WTC11 (cell line): ENCODE data around the gene PPDPF. TPM values are rescaled to one million over a fixed set of nuclear protein-coding genes. Genes with fewer than 3 reads are reported as not detected.

ENCODE experiments used
- ATAC-seq: fragments of 200-7000 bp; cut with Tn5 transposase; 2 replicates; pipeline ENCODE4 v1.10.0; 2021; ENCODE audit warnings: mild to moderate bottlenecking, moderate library complexity
- CTCF ChIA-PET: fragments of 300-600 bp; sonication (Branson Sonifier 250); formaldehyde crosslinking; loops from one replicate; lab custom pipeline; 2021; ENCODE audit warnings: antibody characterized with exemption; lab: Charles Lee
- POLR2A ChIA-PET: fragments of 350-600 bp; sonication (Branson Sonifier 250); formaldehyde crosslinking; loops from one replicate; lab custom pipeline; 2021; ENCODE audit warnings: antibody characterized with exemption; lab: Charles Lee
- DNase-seq: peaks from one replicate; pipeline ENCODE4 v3.0.0; 2021; ENCODE audit warnings: low spot score
- H3K27ac Mint-ChIP-seq: 2 replicates; pipeline ENCODE4 v1.8.0; 2021; ENCODE audit warnings: mixed read lengths
- H3K27me3 Mint-ChIP-seq: 2 replicates; pipeline ENCODE4 v1.8.0; 2021; ENCODE audit warnings: low read depth, mild to moderate bottlenecking, moderate library complexity, mixed read lengths
- H3K36me3 Mint-ChIP-seq: 2 replicates; pipeline ENCODE4 v1.8.0; 2021; ENCODE audit warnings: mixed read lengths
- H3K4me1 Mint-ChIP-seq: 2 replicates; pipeline ENCODE4 v1.8.0; 2022; ENCODE audit warnings: mixed read lengths
- H3K4me3 Mint-ChIP-seq: 2 replicates; pipeline ENCODE4 v1.8.0; 2021; ENCODE audit warnings: mild to moderate bottlenecking, moderate library complexity, mixed read lengths
- H3K9me3 Mint-ChIP-seq: 2 replicates; pipeline ENCODE4 v1.8.0; 2021; ENCODE audit warnings: mixed read lengths
- EMX1 ChIP-seq: fragments of 250-450 bp; sonication (Bioruptor Pico); IDR thresholded peaks from 2 replicates; pipeline ENCODE4 v1.8.0; 2021; ENCODE audit warnings: mild to moderate bottlenecking
- MXD4 ChIP-seq: fragments of 250-450 bp; sonication (Bioruptor Pico); IDR thresholded peaks from 2 replicates; pipeline ENCODE4 v1.8.0; 2021; ENCODE audit warnings: mild to moderate bottlenecking, moderate library complexity, borderline replicate concordance
- NFE2L1 ChIP-seq: sonication (generic); formaldehyde crosslinking; IDR thresholded peaks from 2 replicates; pipeline ENCODE4 v1.8.1; 2023; ENCODE audit warnings: missing genetic modification reagents
- SMAD4 ChIP-seq: sonication (generic); formaldehyde crosslinking; IDR thresholded peaks from 2 replicates; pipeline ENCODE4 v1.8.0; 2022; ENCODE audit warnings: mild to moderate bottlenecking, missing genetic modification reagents
- SOX15 ChIP-seq: fragments of 250-450 bp; sonication (Bioruptor Pico); IDR thresholded peaks from 2 replicates; pipeline ENCODE4 v1.9.0; 2021; ENCODE audit warnings: mild to moderate bottlenecking
- ZNF317 ChIP-seq: sonication (generic); formaldehyde crosslinking; IDR thresholded peaks from 2 replicates; pipeline ENCODE4 v1.8.1; 2023; ENCODE audit warnings: low read depth, mild to moderate bottlenecking, moderate library complexity, missing genetic modification reagents, borderline replicate concordance
- ZNF396 ChIP-seq: fragments of 250-450 bp; sonication (Bioruptor Pico); IDR thresholded peaks from 2 replicates; pipeline ENCODE4 v1.8.0; 2021; ENCODE audit warnings: mild to moderate bottlenecking, moderate library complexity, borderline replicate concordance
- total RNA-seq: library from RNA; stranded (reverse); gene quantifications from 3 replicates; pipeline ENCODE4 v1.2.3, GENCODE V29; 2021
- TF ChIP-seq, protein P1 (sequence below): sonication (generic); formaldehyde crosslinking; IDR thresholded peaks from 2 replicates; pipeline ENCODE4 v1.8.1; 2023; ENCODE audit warnings: mild to moderate bottlenecking, missing genetic modification reagents
- TF ChIP-seq, protein P2 (sequence below): sonication (generic); formaldehyde crosslinking; IDR thresholded peaks from 2 replicates; pipeline ENCODE4 v1.8.1; 2023; ENCODE audit warnings: mild to moderate bottlenecking, moderate library complexity, missing genetic modification reagents
- TF ChIP-seq, protein P3 (sequence below): sonication (generic); formaldehyde crosslinking; IDR thresholded peaks from 2 replicates; pipeline ENCODE4 v1.8.1; 2022; ENCODE audit warnings: mild to moderate bottlenecking, moderate library complexity, missing genetic modification reagents
- TF ChIP-seq, protein P4 (sequence below): fragments of 250-450 bp; sonication (Bioruptor Pico); IDR thresholded peaks from 2 replicates; pipeline ENCODE4 v1.9.0; 2021; ENCODE audit warnings: moderate library complexity, mild to moderate bottlenecking, inconsistent platforms, borderline replicate concordance
- TF ChIP-seq, protein P5 (sequence below): fragments of 250-450 bp; sonication (Bioruptor Pico); IDR thresholded peaks from 2 replicates; pipeline ENCODE4 v1.8.0; 2021; ENCODE audit warnings: mild to moderate bottlenecking
- TF ChIP-seq, protein P6 (sequence below): sonication (generic); formaldehyde crosslinking; conservative IDR thresholded peaks from 2 replicates; pipeline ENCODE4 v1.8.1; 2022; ENCODE audit warnings: mild to moderate bottlenecking, missing genetic modification reagents
- TF ChIP-seq, protein P7 (sequence below): sonication (generic); formaldehyde crosslinking; IDR thresholded peaks from 2 replicates; pipeline ENCODE4 v1.8.1; 2023; ENCODE audit warnings: mild to moderate bottlenecking, missing genetic modification reagents, moderate library complexity
- TF ChIP-seq, protein P8 (sequence below): fragments of 250-450 bp; sonication (Bioruptor Pico); IDR thresholded peaks from 2 replicates; pipeline ENCODE4 v1.9.0; 2021; ENCODE audit warnings: mild to moderate bottlenecking
- TF ChIP-seq, protein P9 (sequence below): sonication (generic); formaldehyde crosslinking; IDR thresholded peaks from 2 replicates; pipeline ENCODE4 v1.8.0; 2022; ENCODE audit warnings: mild to moderate bottlenecking, missing genetic modification reagents
- TF ChIP-seq, protein P10 (sequence below): sonication (generic); formaldehyde crosslinking; IDR thresholded peaks from 2 replicates; pipeline ENCODE4 v1.8.1; 2022; ENCODE audit warnings: mild to moderate bottlenecking, missing genetic modification reagents, moderate library complexity, borderline replicate concordance

Gene PPDPF
- total RNA-seq, 1 experiment from 2014 or later = 170 TPM

DNA sequence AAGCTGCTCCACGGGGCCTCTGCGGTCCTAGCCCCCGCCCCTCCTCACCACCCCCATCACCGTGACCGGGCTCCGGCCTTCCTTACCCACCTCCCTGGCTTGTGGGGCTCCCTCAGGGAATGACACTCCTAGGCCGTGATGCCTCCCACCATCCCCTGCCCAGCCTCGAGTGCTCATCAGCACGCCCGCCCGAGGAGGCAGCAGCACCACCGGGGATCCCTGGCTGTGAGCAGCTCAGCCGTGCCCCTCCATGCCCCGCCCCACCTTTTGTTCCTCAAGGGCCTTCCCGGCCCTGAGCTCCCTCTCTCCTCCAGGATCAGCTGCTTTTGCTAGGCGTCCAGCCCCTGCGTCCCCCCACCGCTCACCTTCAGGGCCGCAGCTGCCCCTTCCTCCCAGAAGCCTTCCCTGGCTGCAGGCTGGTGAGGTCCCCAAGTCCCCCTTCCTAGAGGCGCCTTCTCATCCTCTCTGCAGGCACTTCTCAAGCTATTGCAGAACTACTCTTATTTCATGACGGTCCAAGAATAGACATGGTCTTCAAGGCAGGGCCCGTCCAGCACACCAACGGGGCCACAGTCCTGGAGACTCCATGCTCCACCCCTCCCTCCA lies 36.4 kb downstream of the PPDPF start (continued):
- TF ChIP-seq, protein P1, sequence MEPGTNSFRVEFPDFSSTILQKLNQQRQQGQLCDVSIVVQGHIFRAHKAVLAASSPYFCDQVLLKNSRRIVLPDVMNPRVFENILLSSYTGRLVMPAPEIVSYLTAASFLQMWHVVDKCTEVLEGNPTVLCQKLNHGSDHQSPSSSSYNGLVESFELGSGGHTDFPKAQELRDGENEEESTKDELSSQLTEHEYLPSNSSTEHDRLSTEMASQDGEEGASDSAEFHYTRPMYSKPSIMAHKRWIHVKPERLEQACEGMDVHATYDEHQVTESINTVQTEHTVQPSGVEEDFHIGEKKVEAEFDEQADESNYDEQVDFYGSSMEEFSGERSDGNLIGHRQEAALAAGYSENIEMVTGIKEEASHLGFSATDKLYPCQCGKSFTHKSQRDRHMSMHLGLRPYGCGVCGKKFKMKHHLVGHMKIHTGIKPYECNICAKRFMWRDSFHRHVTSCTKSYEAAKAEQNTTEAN (CRISPR knock-in tag) = no peak
- TF ChIP-seq, protein P2, sequence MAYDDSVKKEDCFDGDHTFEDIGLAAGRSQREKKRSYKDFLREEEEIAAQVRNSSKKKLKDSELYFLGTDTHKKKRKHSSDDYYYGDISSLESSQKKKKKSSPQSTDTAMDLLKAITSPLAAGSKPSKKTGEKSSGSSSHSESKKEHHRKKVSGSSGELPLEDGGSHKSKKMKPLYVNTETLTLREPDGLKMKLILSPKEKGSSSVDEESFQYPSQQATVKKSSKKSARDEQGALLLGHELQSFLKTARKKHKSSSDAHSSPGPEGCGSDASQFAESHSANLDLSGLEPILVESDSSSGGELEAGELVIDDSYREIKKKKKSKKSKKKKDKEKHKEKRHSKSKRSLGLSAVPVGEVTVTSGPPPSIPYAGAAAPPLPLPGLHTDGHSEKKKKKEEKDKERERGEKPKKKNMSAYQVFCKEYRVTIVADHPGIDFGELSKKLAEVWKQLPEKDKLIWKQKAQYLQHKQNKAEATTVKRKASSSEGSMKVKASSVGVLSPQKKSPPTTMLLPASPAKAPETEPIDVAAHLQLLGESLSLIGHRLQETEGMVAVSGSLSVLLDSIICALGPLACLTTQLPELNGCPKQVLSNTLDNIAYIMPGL = no peak
- TF ChIP-seq MXD4 (CRISPR knock-in tag) = no peak
- TF ChIP-seq, protein P3, sequence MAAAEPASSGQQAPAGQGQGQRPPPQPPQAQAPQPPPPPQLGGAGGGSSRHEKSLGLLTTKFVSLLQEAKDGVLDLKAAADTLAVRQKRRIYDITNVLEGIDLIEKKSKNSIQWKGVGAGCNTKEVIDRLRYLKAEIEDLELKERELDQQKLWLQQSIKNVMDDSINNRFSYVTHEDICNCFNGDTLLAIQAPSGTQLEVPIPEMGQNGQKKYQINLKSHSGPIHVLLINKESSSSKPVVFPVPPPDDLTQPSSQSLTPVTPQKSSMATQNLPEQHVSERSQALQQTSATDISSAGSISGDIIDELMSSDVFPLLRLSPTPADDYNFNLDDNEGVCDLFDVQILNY (CRISPR knock-in tag) = no peak

DNA sequence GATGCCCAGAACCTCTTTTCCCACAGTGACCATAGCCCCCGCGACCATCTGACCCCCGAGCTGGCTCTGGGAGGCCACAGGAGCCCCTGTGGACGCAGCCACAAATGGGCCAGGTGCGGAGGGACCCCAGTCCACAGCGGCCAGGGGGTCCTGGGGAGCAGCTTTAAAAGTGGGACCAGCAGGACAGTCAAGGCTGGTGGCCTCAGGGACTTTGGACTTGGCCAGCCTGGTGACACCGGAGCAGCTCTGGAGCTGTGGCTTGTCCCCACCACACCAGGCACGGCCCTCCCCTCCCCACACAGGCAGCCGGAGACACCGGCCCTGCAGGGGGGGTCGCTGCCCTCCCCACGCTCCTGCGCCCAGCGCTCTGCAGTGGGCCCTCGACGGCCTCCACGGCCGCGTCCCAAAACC lies 36.9 kb downstream of the PPDPF start:
- peak overlapping the region; percentile 92; the same call in 1 of the 2 replicates for H3K27ac Mint-ChIP-seq
- TF ChIP-seq MXD4 (CRISPR knock-in tag) = no peak
- no peak for TF ChIP-seq EMX1 (CRISPR knock-in tag)
- TF ChIP-seq ZNF396 = no peak
- no peak for TF ChIP-seq SOX15
- TF ChIP-seq, protein P4, sequence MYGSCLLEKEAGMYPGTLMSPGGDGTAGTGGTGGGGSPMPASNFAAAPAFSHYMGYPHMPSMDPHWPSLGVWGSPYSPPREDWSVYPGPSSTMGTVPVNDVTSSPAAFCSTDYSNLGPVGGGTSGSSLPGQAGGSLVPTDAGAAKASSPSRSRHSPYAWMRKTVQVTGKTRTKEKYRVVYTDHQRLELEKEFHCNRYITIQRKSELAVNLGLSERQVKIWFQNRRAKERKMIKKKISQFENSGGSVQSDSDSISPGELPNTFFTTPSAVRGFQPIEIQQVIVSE (CRISPR knock-in tag) = no peak
- TF ChIP-seq, protein P5, sequence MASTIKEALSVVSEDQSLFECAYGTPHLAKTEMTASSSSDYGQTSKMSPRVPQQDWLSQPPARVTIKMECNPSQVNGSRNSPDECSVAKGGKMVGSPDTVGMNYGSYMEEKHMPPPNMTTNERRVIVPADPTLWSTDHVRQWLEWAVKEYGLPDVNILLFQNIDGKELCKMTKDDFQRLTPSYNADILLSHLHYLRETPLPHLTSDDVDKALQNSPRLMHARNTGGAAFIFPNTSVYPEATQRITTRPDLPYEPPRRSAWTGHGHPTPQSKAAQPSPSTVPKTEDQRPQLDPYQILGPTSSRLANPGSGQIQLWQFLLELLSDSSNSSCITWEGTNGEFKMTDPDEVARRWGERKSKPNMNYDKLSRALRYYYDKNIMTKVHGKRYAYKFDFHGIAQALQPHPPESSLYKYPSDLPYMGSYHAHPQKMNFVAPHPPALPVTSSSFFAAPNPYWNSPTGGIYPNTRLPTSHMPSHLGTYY = no peak
- TF ChIP-seq, protein P6, sequence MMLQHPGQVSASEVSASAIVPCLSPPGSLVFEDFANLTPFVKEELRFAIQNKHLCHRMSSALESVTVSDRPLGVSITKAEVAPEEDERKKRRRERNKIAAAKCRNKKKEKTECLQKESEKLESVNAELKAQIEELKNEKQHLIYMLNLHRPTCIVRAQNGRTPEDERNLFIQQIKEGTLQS = no peak
- TF ChIP-seq, protein P7, sequence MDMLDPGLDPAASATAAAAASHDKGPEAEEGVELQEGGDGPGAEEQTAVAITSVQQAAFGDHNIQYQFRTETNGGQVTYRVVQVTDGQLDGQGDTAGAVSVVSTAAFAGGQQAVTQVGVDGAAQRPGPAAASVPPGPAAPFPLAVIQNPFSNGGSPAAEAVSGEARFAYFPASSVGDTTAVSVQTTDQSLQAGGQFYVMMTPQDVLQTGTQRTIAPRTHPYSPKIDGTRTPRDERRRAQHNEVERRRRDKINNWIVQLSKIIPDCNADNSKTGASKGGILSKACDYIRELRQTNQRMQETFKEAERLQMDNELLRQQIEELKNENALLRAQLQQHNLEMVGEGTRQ (CRISPR knock-in tag) = no peak
- TF ChIP-seq NFE2L1 (CRISPR knock-in tag) = no peak
- TF ChIP-seq, protein P8, sequence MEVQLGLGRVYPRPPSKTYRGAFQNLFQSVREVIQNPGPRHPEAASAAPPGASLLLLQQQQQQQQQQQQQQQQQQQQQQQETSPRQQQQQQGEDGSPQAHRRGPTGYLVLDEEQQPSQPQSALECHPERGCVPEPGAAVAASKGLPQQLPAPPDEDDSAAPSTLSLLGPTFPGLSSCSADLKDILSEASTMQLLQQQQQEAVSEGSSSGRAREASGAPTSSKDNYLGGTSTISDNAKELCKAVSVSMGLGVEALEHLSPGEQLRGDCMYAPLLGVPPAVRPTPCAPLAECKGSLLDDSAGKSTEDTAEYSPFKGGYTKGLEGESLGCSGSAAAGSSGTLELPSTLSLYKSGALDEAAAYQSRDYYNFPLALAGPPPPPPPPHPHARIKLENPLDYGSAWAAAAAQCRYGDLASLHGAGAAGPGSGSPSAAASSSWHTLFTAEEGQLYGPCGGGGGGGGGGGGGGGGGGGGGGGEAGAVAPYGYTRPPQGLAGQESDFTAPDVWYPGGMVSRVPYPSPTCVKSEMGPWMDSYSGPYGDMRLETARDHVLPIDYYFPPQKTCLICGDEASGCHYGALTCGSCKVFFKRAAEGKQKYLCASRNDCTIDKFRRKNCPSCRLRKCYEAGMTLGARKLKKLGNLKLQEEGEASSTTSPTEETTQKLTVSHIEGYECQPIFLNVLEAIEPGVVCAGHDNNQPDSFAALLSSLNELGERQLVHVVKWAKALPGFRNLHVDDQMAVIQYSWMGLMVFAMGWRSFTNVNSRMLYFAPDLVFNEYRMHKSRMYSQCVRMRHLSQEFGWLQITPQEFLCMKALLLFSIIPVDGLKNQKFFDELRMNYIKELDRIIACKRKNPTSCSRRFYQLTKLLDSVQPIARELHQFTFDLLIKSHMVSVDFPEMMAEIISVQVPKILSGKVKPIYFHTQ = no peak
- TF ChIP-seq, protein P9, sequence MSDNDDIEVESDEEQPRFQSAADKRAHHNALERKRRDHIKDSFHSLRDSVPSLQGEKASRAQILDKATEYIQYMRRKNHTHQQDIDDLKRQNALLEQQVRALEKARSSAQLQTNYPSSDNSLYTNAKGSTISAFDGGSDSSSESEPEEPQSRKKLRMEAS (CRISPR knock-in tag) = no peak
- no peak for TF ChIP-seq ZNF317 (CRISPR knock-in tag)
- TF ChIP-seq SMAD4 (CRISPR knock-in tag) = no peak
- TF ChIP-seq, protein P10, sequence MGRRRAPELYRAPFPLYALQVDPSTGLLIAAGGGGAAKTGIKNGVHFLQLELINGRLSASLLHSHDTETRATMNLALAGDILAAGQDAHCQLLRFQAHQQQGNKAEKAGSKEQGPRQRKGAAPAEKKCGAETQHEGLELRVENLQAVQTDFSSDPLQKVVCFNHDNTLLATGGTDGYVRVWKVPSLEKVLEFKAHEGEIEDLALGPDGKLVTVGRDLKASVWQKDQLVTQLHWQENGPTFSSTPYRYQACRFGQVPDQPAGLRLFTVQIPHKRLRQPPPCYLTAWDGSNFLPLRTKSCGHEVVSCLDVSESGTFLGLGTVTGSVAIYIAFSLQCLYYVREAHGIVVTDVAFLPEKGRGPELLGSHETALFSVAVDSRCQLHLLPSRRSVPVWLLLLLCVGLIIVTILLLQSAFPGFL (CRISPR knock-in tag) = no peak

More for the DNA sequence above, 36.9 kb downstream of the PPDPF start:
- Mint-ChIP-seq H3K9me3 (no peaks in the 10 kb centered on the region), H3K36me3 (peaks cover 3% of the 10 kb centered on the region), H3K4me3 (no peak overlapping the region), H3K27me3 (no peaks in the 10 kb centered on the region), H3K4me1 (peaks cover 8% of the 10 kb centered on the region)
- CTCF ChIA-PET = interaction anchor here (1.0 to 3.9 kb wide), 2 partner anchors 20 to 417 kb away, joined by 3 to 34 read pairs; partner anchors contain the start of gene PTK6
- ATAC-seq (no peak), DNase-seq (no peak)
- POLR2A ChIA-PET = interaction anchor here (0.8 kb wide), 1 partner anchor 16 kb away, joined by 3 read pairs; the partner anchor contains the start of gene HELZ2
